Sigmoid colon (tissue), 7 donors: Measurements from ENCODE around the gene PDE9A. TPM values are rescaled to one million over a fixed set of nuclear protein-coding genes. Genes with fewer than 3 reads are reported as not detected.

Experiments
- DNase-seq: peaks from one replicate; pipeline ENCODE4 v3.0.0-alpha.2; 2019
- H3K27ac ChIP-seq, 4 donors: fragments of 200-600 bp; sonication (generic); one replicate each; pipeline ENCODE4 v1.5.1; 2016 to 2019; ENCODE audit warnings: mild to moderate bottlenecking in 1 of 4
- H3K27me3 ChIP-seq, 3 donors: fragments of 200-600 bp; sonication (generic); one replicate each; pipeline ENCODE4 v1.5.1; 2019; ENCODE audit warnings: mild to moderate bottlenecking in 1 of 3
- H3K36me3 ChIP-seq, 4 donors: fragments of 200-600 bp; sonication (generic); one replicate each; pipeline ENCODE4 v1.5.1; 2016 to 2019
- H3K4me1 ChIP-seq, 4 donors: fragments of 200-600 bp; sonication (generic); one replicate each; pipeline ENCODE4 v1.5.1; 2017 to 2019
- H3K4me3 ChIP-seq, 4 donors: fragments of 200-600 bp; sonication (generic); one replicate each; pipeline ENCODE4 v1.5.1; 2017 to 2019; ENCODE audit warnings: mild to moderate bottlenecking in 2 of 4, moderate library complexity in 1 of 4
- H3K9me3 ChIP-seq, 4 donors: fragments of 200-600 bp in 3 of 4; sonication (generic) in 3 of 4; one replicate each; pipeline versions ENCODE4 v1.5.1 to v1.6.1; 2013 to 2019
- EP300 ChIP-seq, 4 donors: sonication (generic); formaldehyde crosslinking; IDR thresholded peaks; one replicate each; pipeline ENCODE4 v1.6.1; 2017; ENCODE audit warnings: antibody characterized with exemption in 4 of 4
- POLR2A ChIP-seq, 2 donors: fragments of 450-650 bp; IDR thresholded peaks; one replicate each; pipeline ENCODE4 v1.6.1; 2016; ENCODE audit warnings: antibody characterized with exemption in 2 of 2, mild to moderate bottlenecking in 2 of 2, moderate library complexity in 2 of 2
- POLR2AphosphoS5 ChIP-seq, 4 donors: sonication (generic); formaldehyde crosslinking; IDR thresholded peaks; one replicate each; pipeline ENCODE4 v1.6.1; 2017; ENCODE audit warnings: antibody characterized with exemption in 4 of 4
- WGBS, 2 donors: extraction: QIAGEN DNeasy Blood & Tissue Kit; methylation state at CpG; one replicate each; pipeline ENCODE4 v1.1.7; 2013; 5-methylcytosine and 5-hydroxymethylcytosine counted together
- intact Hi-C: fragments of 100-400 bp; cut with DNase I; formaldehyde crosslinking; loops from one replicate; pipeline ENCODE4 v1.15.1; 2023
- polyA plus RNA-seq, 3 donors: library from polyadenylated mRNA; stranded (reverse); fragments of 200-250 nt; gene quantifications; one replicate each; pipeline ENCODE4 v1.2.3, GENCODE V29; 2013
- total RNA-seq, 4 donors: library from RNA; depleted of rRNA; stranded (reverse); fragments of >200 nt; gene quantifications; one replicate each; pipeline ENCODE4 v1.1.0, GENCODE V29; 2016
- TF ChIP-seq, protein P1 (sequence below), 4 experiments: fragments of 450-650 bp in 3 of 4; fragments of 200-600 bp in 1 of 4; IDR thresholded peaks; one replicate each; pipeline ENCODE4 v1.5.1; 2016 to 2019; ENCODE audit warnings: antibody characterized with exemption in 4 of 4, mild to moderate bottlenecking in 3 of 4, moderate library complexity in 2 of 4
- donor health status: healthy with polysubstance abuse.
- donor health status: Bipolar disorder and iron deficiency.
- donor health status: healthy.

Gene PDE9A
- total and polyA plus RNA-seq, 7 donors = 71.6 to 433 (median 102) TPM

- H3K27ac ChIP-seq = peak overlapping the region in 3 of 4 donors; percentile 18 to 66 (median 40)
- H3K36me3 ChIP-seq = no peaks in the 10 kb centered on the region
- TF ChIP-seq POLR2AphosphoS5 (IDR thresholded peaks at IDR 0.05) = no peak
- TF ChIP-seq, protein P1, sequence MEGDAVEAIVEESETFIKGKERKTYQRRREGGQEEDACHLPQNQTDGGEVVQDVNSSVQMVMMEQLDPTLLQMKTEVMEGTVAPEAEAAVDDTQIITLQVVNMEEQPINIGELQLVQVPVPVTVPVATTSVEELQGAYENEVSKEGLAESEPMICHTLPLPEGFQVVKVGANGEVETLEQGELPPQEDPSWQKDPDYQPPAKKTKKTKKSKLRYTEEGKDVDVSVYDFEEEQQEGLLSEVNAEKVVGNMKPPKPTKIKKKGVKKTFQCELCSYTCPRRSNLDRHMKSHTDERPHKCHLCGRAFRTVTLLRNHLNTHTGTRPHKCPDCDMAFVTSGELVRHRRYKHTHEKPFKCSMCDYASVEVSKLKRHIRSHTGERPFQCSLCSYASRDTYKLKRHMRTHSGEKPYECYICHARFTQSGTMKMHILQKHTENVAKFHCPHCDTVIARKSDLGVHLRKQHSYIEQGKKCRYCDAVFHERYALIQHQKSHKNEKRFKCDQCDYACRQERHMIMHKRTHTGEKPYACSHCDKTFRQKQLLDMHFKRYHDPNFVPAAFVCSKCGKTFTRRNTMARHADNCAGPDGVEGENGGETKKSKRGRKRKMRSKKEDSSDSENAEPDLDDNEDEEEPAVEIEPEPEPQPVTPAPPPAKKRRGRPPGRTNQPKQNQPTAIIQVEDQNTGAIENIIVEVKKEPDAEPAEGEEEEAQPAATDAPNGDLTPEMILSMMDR (IDR thresholded peaks at IDR 0.05) = no peak
- no peak for TF ChIP-seq EP300 (IDR thresholded peaks at IDR 0.05)
- TF ChIP-seq POLR2A (IDR thresholded peaks at IDR 0.05) = no peak
- 83 to 89% methylated on average over 6 of the region's 6 CpGs for WGBS, 2 donors
- no peaks in the 10 kb centered on the region for H3K27me3 ChIP-seq
- intact Hi-C loops = no loop called here
- H3K9me3 ChIP-seq = no peaks in the 10 kb centered on the region
- no peak overlapping the region for H3K4me3 ChIP-seq
- H3K4me1 ChIP-seq = peaks cover 0 to 23% (median 20%) of the 10 kb centered on the region in 4 donors
- DNase-seq = no peak
Observed at GRCh38 chr21:42635848-42636519, 17.4 kb upstream of the PDE9A start.

GRCh38 chr21:42636520-42637266 lies 16.7 kb upstream of the PDE9A start:
- 69 to 74% methylated on average over 10 of the region's 10 CpGs for WGBS, 2 donors

DNA sequence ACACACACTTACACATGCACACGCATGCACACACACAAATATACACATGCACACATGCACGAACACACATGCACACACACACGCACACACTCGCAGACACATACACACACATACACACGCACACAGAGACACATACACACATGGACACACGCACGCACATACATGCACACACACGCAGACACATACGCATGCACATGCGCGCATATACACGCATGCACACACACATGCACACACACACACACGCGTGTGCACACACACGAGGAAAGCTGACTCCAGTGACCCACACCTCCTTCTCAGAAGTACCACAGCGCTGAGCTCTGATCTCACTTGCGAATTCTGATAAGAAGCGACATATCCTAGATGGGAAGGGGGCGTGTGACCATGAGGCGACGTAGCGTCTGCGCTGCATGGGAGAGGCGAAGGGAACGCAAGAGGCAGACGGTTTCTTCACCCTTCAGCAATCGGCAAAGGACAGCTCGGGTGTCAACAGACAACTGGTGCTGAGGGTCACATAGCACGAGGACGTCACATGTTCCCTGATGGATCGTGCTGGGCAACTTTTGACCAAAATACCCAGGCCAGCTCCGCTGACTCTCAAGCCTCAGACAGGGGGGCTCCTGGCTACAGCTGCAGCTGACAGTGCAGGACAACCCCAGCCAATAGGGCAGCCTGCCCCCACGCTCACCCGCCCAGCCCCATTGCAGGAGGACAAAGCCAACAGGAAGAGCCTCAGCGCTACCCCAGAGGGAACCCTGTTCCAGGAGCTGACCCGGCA lies 16.0 kb upstream of the PDE9A start:
- DNase-seq = no peak
- intact Hi-C loops = no loop called here
- WGBS, 2 donors = 91 to 95% methylated on average over 36 of the region's 36 CpGs

More at GRCh38 chr21:42636520-42637266, 16.7 kb upstream of the PDE9A start:
- H3K36me3 ChIP-seq = no peaks in the 10 kb centered on the region
- intact Hi-C loops = no loop called here
- TF ChIP-seq EP300 (IDR thresholded peaks at IDR 0.05) (peak in 1 of 4 donors; percentile 58), POLR2A (IDR thresholded peaks at IDR 0.05) (no peak), POLR2AphosphoS5 (IDR thresholded peaks at IDR 0.05) (peak; percentile 64 to 81 (median 73))
- TF ChIP-seq, protein P1 (IDR thresholded peaks at IDR 0.05) = no peak
- H3K9me3 ChIP-seq = no peaks in the 10 kb centered on the region
- H3K4me1 ChIP-seq = peaks cover 0 to 30% (median 27%) of the 10 kb centered on the region in 4 donors
- peak overlapping the region in 3 of 4 donors; percentile 18 to 66 (median 40) for H3K27ac ChIP-seq
- H3K4me3 ChIP-seq = no peak overlapping the region
- H3K27me3 ChIP-seq = no peaks in the 10 kb centered on the region
- DNase-seq = no peak

GRCh38 chr21:42638266-42638863 lies 15.1 kb upstream of the PDE9A start:
- Histone ChIP-seq H3K36me3 (no peaks in the 10 kb centered on the region), H3K4me3 (no peak overlapping the region), H3K9me3 (no peaks in the 10 kb centered on the region), H3K27me3 (no peaks in the 10 kb centered on the region), H3K27ac (no peak overlapping the region), H3K4me1 (peaks cover 0 to 32% (median 30%) of the 10 kb centered on the region in 4 donors)
- no peak for DNase-seq
- intact Hi-C loops = no loop called here
- no peak for TF ChIP-seq POLR2A (IDR thresholded peaks at IDR 0.05)
- no peak for TF ChIP-seq EP300 (IDR thresholded peaks at IDR 0.05)
- TF ChIP-seq, protein P1 (IDR thresholded peaks at IDR 0.05) = no peak
- no peak for TF ChIP-seq POLR2AphosphoS5 (IDR thresholded peaks at IDR 0.05)
- WGBS, 2 donors = 68 to 86% methylated on average over 19 of the region's 19 CpGs

More for the DNA sequence above, 16.0 kb upstream of the PDE9A start:
- TF ChIP-seq POLR2AphosphoS5 (IDR thresholded peaks at IDR 0.05) (no peak), EP300 (IDR thresholded peaks at IDR 0.05) (no peak), POLR2A (IDR thresholded peaks at IDR 0.05) (no peak)
- TF ChIP-seq, protein P1 (IDR thresholded peaks at IDR 0.05) = no peak
- Histone ChIP-seq H3K27me3 (no peaks in the 10 kb centered on the region), H3K4me3 (no peak overlapping the region), H3K9me3 (no peaks in the 10 kb centered on the region), H3K27ac (no peak overlapping the region), H3K36me3 (no peaks in the 10 kb centered on the region), H3K4me1 (peaks cover 0 to 32% (median 30%) of the 10 kb centered on the region in 4 donors)
